H1 (cell line): Measurements from ENCODE around the gene NEURL4. TPM values are rescaled to one million over a fixed set of nuclear protein-coding genes. Genes with fewer than 3 reads are reported as not detected.
A peak's percentile ranks its signal among the peaks of the same experiment; 100 is the strongest.

Experiments
- CTCF ChIA-PET: fragments of 300-600 bp; sonication (Branson Sonifier 250); formaldehyde crosslinking; loops from one replicate; lab custom pipeline; 2021; ENCODE audit not compliant: partially characterized antibody; lab: Charles Lee
- POLR2A ChIA-PET: fragments of 300-600 bp; sonication (Branson Sonifier 250); formaldehyde crosslinking; loops from one replicate; lab custom pipeline; 2021; ENCODE audit warnings: inconsistent platforms; ENCODE audit not compliant: partially characterized antibody; lab: Charles Lee
- DNase-seq, 2 experiments: peaks; one replicate each; pipeline versions ENCODE4 v3.0.0 to v3.0.0-alpha.2; 2010 to 2022; ENCODE audit warnings: low spot score in 2 of 2, low read depth in 1 of 2, mixed read lengths in 1 of 2
- FAIRE-seq: peaks from 2 replicates; lab custom pipeline; 2011; peaks lifted over from hg19 to GRCh38; lab: Jason Lieb, UNC
- H2AFZ ChIP-seq: 2 replicates; pipeline ENCODE4 v1.8.1; 2012; ENCODE audit warnings: low read length, inconsistent platforms
- H2AK5ac ChIP-seq: 2 replicates; pipeline ENCODE4 v1.6.1; 2013; ENCODE audit warnings: low read depth, low read length
- H2BK120ac ChIP-seq: replicated peaks from 2 replicates; pipeline ENCODE3; 2013; ENCODE audit warnings: low read depth, low read length, inconsistent platforms
- H2BK12ac ChIP-seq: 2 replicates; pipeline ENCODE4 v1.6.1; 2013; ENCODE audit warnings: low read depth, low read length
- H2BK15ac ChIP-seq: 2 replicates; pipeline ENCODE4 v1.6.1; 2013; ENCODE audit warnings: low read length
- H2BK20ac ChIP-seq: 2 replicates; pipeline ENCODE4 v1.6.1; 2013; ENCODE audit warnings: low read length
- H2BK5ac ChIP-seq: 2 replicates; pipeline ENCODE4 v1.6.1; 2013; ENCODE audit warnings: low read depth, low read length
- H3K14ac ChIP-seq: 2 replicates; pipeline ENCODE4 v1.6.1; 2013; ENCODE audit warnings: inconsistent platforms; ENCODE audit not compliant: insufficient read length
- H3K18ac ChIP-seq: 2 replicates; pipeline ENCODE4 v1.6.1; 2013; ENCODE audit warnings: low read length; ENCODE audit errors: extremely low read depth
- H3K23ac ChIP-seq: 2 replicates; pipeline ENCODE4 v1.6.1; 2013; ENCODE audit warnings: inconsistent platforms; ENCODE audit not compliant: insufficient read length
- H3K23me2 ChIP-seq: 2 replicates; pipeline ENCODE4 v1.6.1; 2013; ENCODE audit warnings: low read depth, low read length
- H3K27ac ChIP-seq: 2 replicates; pipeline ENCODE4 v1.6.1; 2011; ENCODE audit warnings: low read depth, low read length, inconsistent platforms
- H3K27me3 ChIP-seq, 4 experiments: replicated peaks in 1 of 4; 1 replicate in 1 of 4; 2 replicates in 3 of 4; pipeline versions ENCODE4 v1.6.1 to v1.8.1; 2011 to 2013; ENCODE audit warnings: low read length in 3 of 4, mild to moderate bottlenecking in 3 of 4, inconsistent platforms in 2 of 4, mixed read lengths in 2 of 4, moderate library complexity in 1 of 4; ENCODE audit not compliant: control insufficient read depth in 3 of 4, insufficient read depth in 3 of 4; ENCODE audit errors: extremely low read depth in 1 of 4
- H3K36me3 ChIP-seq, 4 experiments: 2 replicates each; pipeline versions ENCODE4 v1.6.1 to v1.8.1; 2011 to 2013; ENCODE audit warnings: mild to moderate bottlenecking in 4 of 4, low read length in 3 of 4, moderate library complexity in 2 of 4, control low read depth in 1 of 4, inconsistent platforms in 1 of 4; ENCODE audit not compliant: insufficient read depth in 4 of 4, control insufficient read depth in 2 of 4
- H3K4ac ChIP-seq: replicated peaks from 2 replicates; pipeline ENCODE3; 2013; ENCODE audit warnings: low read length, low read depth, mixed read lengths, inconsistent platforms; ENCODE audit not compliant: insufficient read length
- H3K4me1 ChIP-seq, 4 experiments: replicated peaks in 1 of 4; 1 replicate in 1 of 4; 2 replicates in 3 of 4; pipeline versions ENCODE4 v1.6.1 to v1.8.1; 2011 to 2013; ENCODE audit warnings: low read length in 3 of 4, inconsistent platforms in 2 of 4, mixed read lengths in 1 of 4; ENCODE audit not compliant: insufficient read depth in 4 of 4, control insufficient read depth in 3 of 4
- H3K4me2 ChIP-seq, 2 experiments: 2 replicates each; pipeline versions ENCODE4 v1.6.1 to v1.8.1; 2011 to 2013; ENCODE audit warnings: low read depth in 2 of 2, low read length in 2 of 2, control low read depth in 1 of 2, inconsistent platforms in 1 of 2, mild to moderate bottlenecking in 1 of 2; ENCODE audit not compliant: insufficient read depth in 1 of 2
- H3K4me3 ChIP-seq, 4 experiments: fragments of 200-600, 300-600 bp in 1 of 4; sonication (generic), shearing (Covaris generic), sonication (Bioruptor Twin) in 1 of 4; 2 replicates each; pipeline versions ENCODE4 v1.5.1 to v1.8.1; 2011 to 2016; ENCODE audit warnings: low read length in 4 of 4, low read depth in 3 of 4, control low read depth in 2 of 4, inconsistent platforms in 2 of 4, mild to moderate bottlenecking in 2 of 4, mixed read lengths in 1 of 4, moderate library complexity in 1 of 4; ENCODE audit not compliant: insufficient read depth in 2 of 4; ENCODE audit errors: extremely low read depth in 1 of 4
- H3K56ac ChIP-seq: replicated peaks from 2 replicates; pipeline ENCODE3; 2013; ENCODE audit warnings: low read depth, mild to moderate bottlenecking, mixed read lengths, low read length, inconsistent platforms; ENCODE audit not compliant: insufficient read length
- H3K79me1 ChIP-seq: 2 replicates; pipeline ENCODE4 v1.6.1; 2013; ENCODE audit warnings: low read depth, low read length, control low read depth
- H3K79me2 ChIP-seq, 2 experiments: 2 replicates each; pipeline versions ENCODE4 v1.6.1 to v1.8.1; 2012 to 2013; ENCODE audit warnings: low read length in 2 of 2, mild to moderate bottlenecking in 2 of 2, inconsistent platforms in 1 of 2; ENCODE audit not compliant: insufficient read depth in 2 of 2, control insufficient read depth in 1 of 2
- H3K9ac ChIP-seq, 4 experiments: replicated peaks in 1 of 4; 1 replicate in 1 of 4; 2 replicates in 3 of 4; pipeline versions ENCODE4 v1.6.1 to v1.8.1; 2011 to 2013; ENCODE audit warnings: low read depth in 3 of 4, low read length in 3 of 4, control low read depth in 2 of 4, mild to moderate bottlenecking in 2 of 4, moderate library complexity in 2 of 4, inconsistent platforms in 1 of 4; ENCODE audit errors: extremely low read depth in 1 of 4
- H3K9me3 ChIP-seq, 2 experiments: 2 replicates each; pipeline versions ENCODE4 v1.6.1 to v1.8.1; 2012 to 2013; ENCODE audit warnings: mild to moderate bottlenecking in 2 of 2, moderate library complexity in 2 of 2, control low read depth in 1 of 2, inconsistent platforms in 1 of 2, low read depth in 1 of 2, low read length in 1 of 2, mixed read lengths in 1 of 2; ENCODE audit not compliant: insufficient read depth in 2 of 2
- H4K20me1 ChIP-seq, 2 experiments: replicated peaks in 1 of 2; 2 replicates each; pipeline versions ENCODE3 to v1.8.1; 2011 to 2013; ENCODE audit warnings: inconsistent platforms in 2 of 2, low read length in 2 of 2, mild to moderate bottlenecking in 1 of 2; ENCODE audit not compliant: insufficient read depth in 2 of 2, control insufficient read depth in 1 of 2
- H4K5ac ChIP-seq: 2 replicates; pipeline ENCODE4 v1.6.1; 2013; ENCODE audit warnings: low read length, low read depth, mixed read lengths, inconsistent platforms; ENCODE audit not compliant: insufficient read length
- H4K8ac ChIP-seq: 2 replicates; pipeline ENCODE4 v1.8.0; 2013; ENCODE audit warnings: mild to moderate bottlenecking, moderate library complexity, low read length, inconsistent platforms; ENCODE audit not compliant: insufficient read depth; ENCODE audit errors: extremely low read depth
- H4K91ac ChIP-seq: replicated peaks from 2 replicates; pipeline ENCODE3; 2013; ENCODE audit warnings: low read length, mixed read lengths, inconsistent platforms; ENCODE audit not compliant: insufficient read length
- EP300 ChIP-seq, 2 experiments: IDR thresholded peaks; 1 replicate in 1 of 2; 2 replicates in 1 of 2; pipeline ENCODE4 v1.6.1; 2011 to 2012; ENCODE audit warnings: low read depth in 2 of 2, low read length in 2 of 2, mild to moderate bottlenecking in 2 of 2, borderline replicate concordance in 1 of 2, inconsistent platforms in 1 of 2, moderate library complexity in 1 of 2
- JUN ChIP-seq: IDR thresholded peaks from 2 replicates; pipeline ENCODE4 v1.6.1; 2011; ENCODE audit warnings: low read depth, mild to moderate bottlenecking, improper control_type of control experiment, low read length
- KDM4A ChIP-seq: IDR thresholded peaks from one replicate; pipeline ENCODE4 v1.7.1; 2012; ENCODE audit warnings: low read depth, mild to moderate bottlenecking, moderate library complexity, low read length, inconsistent platforms; ENCODE audit not compliant: severe bottlenecking
- POLR2A ChIP-seq, 2 experiments: IDR thresholded peaks; 1 replicate in 1 of 2; 2 replicates in 1 of 2; pipeline ENCODE4 v1.6.1; 2011; ENCODE audit warnings: low read depth in 2 of 2, low read length in 2 of 2, mild to moderate bottlenecking in 2 of 2; ENCODE audit errors: control extremely low read depth in 1 of 2
- POLR2AphosphoS5 ChIP-seq: IDR thresholded peaks from 2 replicates; pipeline ENCODE4 v1.6.1; 2011; ENCODE audit warnings: low read depth, low read length
- RFX5 ChIP-seq: IDR thresholded peaks from 2 replicates; pipeline ENCODE4 v1.6.1; 2011; ENCODE audit warnings: low read depth, low read length, improper control_type of control experiment, borderline replicate concordance
- RNF2 ChIP-seq: fragments of 200-900, 300-1000 bp; sonication (generic); IDR thresholded peaks from 2 replicates; pipeline ENCODE4 v1.7.1; 2016; ENCODE audit warnings: borderline replicate concordance, low read depth, mild to moderate bottlenecking, antibody characterized with exemption, low read length; ENCODE audit not compliant: poor library complexity, severe bottlenecking; ENCODE audit errors: missing control alignments
- SIN3A ChIP-seq, 2 experiments: IDR thresholded peaks in 1 of 2; conservative IDR thresholded peaks in 1 of 2; 2 replicates each; pipeline ENCODE4 v1.6.1; 2011 to 2012; ENCODE audit warnings: low read length in 2 of 2, improper control_type of control experiment in 1 of 2, low read depth in 1 of 2, mild to moderate bottlenecking in 1 of 2
- WGBS, 2 experiments: shearing (Covaris generic) in 1 of 2; methylation state at CpG; one replicate each; pipeline versions ENCODE4 v1.1.6 to v1.1.7; 2013 to 2015; ENCODE audit warnings: low lambda C conversion rate in 2 of 2, mixed read lengths in 2 of 2, inconsistent platforms in 1 of 2, low coverage in 1 of 2, missing lambda C conversion rate in 1 of 2; ENCODE audit not compliant: insufficient replicate concordance in 2 of 2, insufficient coverage in 1 of 2, insufficient read length in 1 of 2; ENCODE audit errors: extremely low coverage in 1 of 2, missing lambda C conversion rate in 1 of 2; 5-methylcytosine and 5-hydroxymethylcytosine counted together
- polyA plus RNA-seq, 7 experiments: library from polyadenylated mRNA; depleted of rRNA in 3 of 7; stranded (reverse) in 5 of 7; unstranded in 2 of 7; fragments of >200 nt in 5 of 7; fragments of 200-250 nt in 2 of 7; gene quantifications; 1 replicate in 5 of 7; 2 replicates in 1 of 7; 4 replicates in 1 of 7; pipeline versions ENCODE4 v1.2.1 to v1.2.3, GENCODE V29; 2011 to 2013; ENCODE audit warnings: missing spikeins in 2 of 7, mixed read lengths in 2 of 7
- total RNA-seq: library from RNA; stranded (reverse); fragmentation: NEBNext Ultra II Directional; extraction: Animal tissue kit (Norgen Biotek cat#: 25700); gene quantifications from 2 replicates; pipeline ENCODE4 v1.2.1, GENCODE V29; 2021

Gene NEURL4
- total and polyA plus RNA-seq, 2 of the 8 experiments (the other 6 are each of a cell fraction or from before 2014, with no cell fraction given): 29.6 to 46.8 TPM

DNA sequence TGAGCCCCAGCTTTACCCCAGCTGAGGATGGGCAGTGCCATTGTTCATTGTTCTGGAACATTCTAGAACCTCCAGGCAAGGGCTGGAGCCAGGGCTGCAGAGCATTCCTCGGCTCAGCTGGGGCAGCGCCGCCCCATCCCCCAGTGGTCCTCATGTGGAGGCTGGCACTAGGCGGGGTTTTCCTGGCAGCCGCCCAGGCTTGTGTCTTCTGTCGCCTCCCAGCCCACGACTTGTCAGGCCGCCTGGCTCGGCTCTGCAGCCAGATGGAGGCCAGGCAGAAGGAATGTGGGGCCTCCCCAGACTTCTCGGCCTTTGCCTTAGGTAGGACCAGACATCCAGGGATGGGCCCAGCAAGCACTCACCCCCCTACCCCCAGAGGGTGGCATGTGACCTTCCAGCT, 25.9 kb upstream of the NEURL4 start, which contains the start of gene TMEM95:
Gene TMEM95 (plus strand): TSS at position 104 of the 400 bp plus-strand sequence. CDS start 49 bp downstream, at position 153.
- Histone ChIP-seq H4K8ac (no peak within 1 kb of the TSS; the same call in 1 of the 2 replicates), H3K4me3 (no peak within 1 kb of the TSS), H3K27me3 (no peaks in the 10 kb centered on the region), H4K5ac (no peak within 1 kb of the TSS), H3K14ac (no peak within 1 kb of the TSS), H3K4me2 (no peak within 1 kb of the TSS; a peak in 1 of 4 replicates), H2AFZ (no peak within 1 kb of the TSS), H3K18ac (no peak within 1 kb of the TSS), H4K91ac (no peak within 1 kb of the TSS)
- TF ChIP-seq POLR2A (IDR thresholded peaks at IDR 0.05; ENCODE audit: control extremely low read depth in 1 of 2, low read depth in 2 of 2, low read length in 2 of 2) (no peak), SIN3A (conservative IDR thresholded peaks at IDR 0.05 in 1 of 2, IDR thresholded peaks at IDR 0.05 in 1 of 2; ENCODE audit: low read depth in 1 of 2, low read length in 2 of 2) (0 out of 4 replicates have a peak, but pooled peaks of 1 of the 2 experiments have one; percentile 34), JUN (no peak), POLR2AphosphoS5 (no peak), RNF2 (no peak), RFX5 (no peak), EP300 (IDR thresholded peaks at IDR 0.05; ENCODE audit: borderline replicate concordance in 1 of 2, low read depth in 2 of 2, low read length in 2 of 2) (no peak), KDM4A (no peak)
- TF ChIP-seq, all 59 proteins: peak for 1
- H3K79me1 ChIP-seq: no peaks in the 10 kb centered on the region
- H2BK5ac ChIP-seq: no peak within 1 kb of the TSS
- H3K9ac ChIP-seq: no peak within 1 kb of the TSS
- POLR2A ChIA-PET: interaction anchor here (0.9 to 7.8 kb wide), 12 partner anchors 13 to 148 kb away, joined by 3 to 91 read pairs (median 5); partner anchors contain the start of genes FGF11, GPS2, NEURL4 and POLR2A
- H3K4ac ChIP-seq: peak within 1 kb of the TSS; percentile 65
- H4K20me1 ChIP-seq: no peaks in the 10 kb centered on the region
- peaks cover 12% of the 10 kb centered on the region; the same call in 1 of the 2 replicates for H3K23me2 ChIP-seq
- H3K27ac ChIP-seq: no peak within 1 kb of the TSS
- no peaks in the 10 kb centered on the region for H3K79me2 ChIP-seq
- CTCF ChIA-PET: interaction anchor here (0.7 to 6.5 kb wide), 25 partner anchors 10 to 206 kb away, joined by 3 to 56 read pairs (median 9); partner anchors contain the start of genes ACAP1, CHRNB1, NEURL4 and SENP3
- no peaks in the 10 kb centered on the region for H3K9me3 ChIP-seq
- DNase-seq (no peak), FAIRE-seq (no peak)
- H2BK12ac ChIP-seq: peak within 1 kb of the TSS; percentile 60; the same call in 1 of the 2 replicates
- H2AK5ac ChIP-seq: 0 out of 2 replicates have a peak within 1 kb of the TSS, but pooled peaks have one; percentile 53
- H3K56ac ChIP-seq: no peak within 1 kb of the TSS
- H2BK120ac ChIP-seq: no peak within 1 kb of the TSS
- H2BK20ac ChIP-seq: no peak within 1 kb of the TSS
- 82% methylated on average over 10 of the region's 10 CpGs; no CpG with 5 or more reads in 1 of the 2 experiments for WGBS, 2 experiments
- no peak within 1 kb of the TSS for H3K23ac ChIP-seq
- H3K4me1 ChIP-seq: peaks cover 0 to 13% (median 4%) of the 10 kb centered on the region in 4 experiments; a peak in 5 of 7 replicates
- peak within 1 kb of the TSS; percentile 9; the same call in 1 of the 2 replicates for H2BK15ac ChIP-seq
- H3K36me3 ChIP-seq: no peaks in the 10 kb centered on the region
